ENCODE data around the gene RGPD8.
"Not testable (repeated sequence)": the region's sequence is repeated elsewhere in the genome, so short reads cannot be mapped to it uniquely, and the experiment has no call there.

GRCh38 chr2:112352292-112352691 lies 81.2 kb downstream of the RGPD8 start:
- TF ChIP-seq POLR2AphosphoS5 (IDR thresholded peaks at IDR 0.05; ENCODE audit: low read depth, low read length); POLR2A (IDR thresholded peaks at IDR 0.05; ENCODE audit: low read depth, low read length); TAF1 (IDR thresholded peaks at IDR 0.05; ENCODE audit: borderline replicate concordance, low read depth, low read length): not testable (repeated sequence)

Data from GM12892 (cell line).